ENCODE measurements around the gene BST1.
A peak's percentile ranks its signal among the peaks of the same experiment; 100 is the strongest.

BST1 gene

GRCh38 chr4:15668566-15669435 is 34.1 kb upstream of the BST1 start:
- H3K27ac ChIP-seq (replicated peaks) = peak overlapping the region; percentile 34
- H3K4me3 ChIP-seq (replicated peaks; ENCODE audit: insufficient read depth, low read length) = no peak overlapping the region
- TF ChIP-seq REST (IDR thresholded peaks at IDR 0.05; ENCODE audit: insufficient replicate concordance, low read depth) = no peak
- TF ChIP-seq GABPA (IDR thresholded peaks at IDR 0.05; ENCODE audit: low read depth) = no peak
- TF ChIP-seq CTCF (IDR thresholded peaks at IDR 0.05; ENCODE audit: insufficient read depth, low read length) = no peak
- no peak for TF ChIP-seq POLR2AphosphoS5 (IDR thresholded peaks at IDR 0.05; ENCODE audit: low read depth)
- no peak for TF ChIP-seq SPI1 (IDR thresholded peaks at IDR 0.05; ENCODE audit: borderline replicate concordance, low read depth)
- no peaks in the 10 kb centered on the region for H3K27me3 ChIP-seq (ENCODE audit: insufficient read depth, poor library complexity, severe bottlenecking)
- no peak for DNase-seq (ENCODE audit: low read depth in 1 of 2, low spot score in 1 of 2)

- DNase-seq (ENCODE audit: low read depth in 1 of 2, low spot score in 1 of 2) = no peak
- TF ChIP-seq GABPA (IDR thresholded peaks at IDR 0.05; ENCODE audit: low read depth) = no peak
- no peak for TF ChIP-seq POLR2AphosphoS5 (IDR thresholded peaks at IDR 0.05; ENCODE audit: low read depth)
- no peak for TF ChIP-seq SPI1 (IDR thresholded peaks at IDR 0.05; ENCODE audit: borderline replicate concordance, low read depth)
- TF ChIP-seq CTCF (IDR thresholded peaks at IDR 0.05; ENCODE audit: insufficient read depth, low read length) = no peak
- TF ChIP-seq REST (IDR thresholded peaks at IDR 0.05; ENCODE audit: insufficient replicate concordance, low read depth) = no peak
- no peak overlapping the region for H3K4me3 ChIP-seq (replicated peaks; ENCODE audit: insufficient read depth, low read length)
- H3K27me3 ChIP-seq (ENCODE audit: insufficient read depth, poor library complexity, severe bottlenecking) = no peaks in the 10 kb centered on the region
- H3K27ac ChIP-seq (replicated peaks) = no peak overlapping the region
Measured at GRCh38 chr4:15670576-15670975, 32.3 kb upstream of the BST1 start.

GRCh38 chr4:15672101-15672500 is 30.8 kb upstream of the BST1 start:
- no peak for DNase-seq (ENCODE audit: low read depth in 1 of 2, low spot score in 1 of 2)
- no peak overlapping the region for H3K4me3 ChIP-seq (replicated peaks; ENCODE audit: insufficient read depth, low read length)
- no peaks in the 10 kb centered on the region for H3K27me3 ChIP-seq (ENCODE audit: insufficient read depth, poor library complexity, severe bottlenecking)
- TF ChIP-seq GABPA (IDR thresholded peaks at IDR 0.05; ENCODE audit: low read depth) = no peak
- no peak for TF ChIP-seq POLR2AphosphoS5 (IDR thresholded peaks at IDR 0.05; ENCODE audit: low read depth)
- TF ChIP-seq CTCF (IDR thresholded peaks at IDR 0.05; ENCODE audit: insufficient read depth, low read length) = no peak
- TF ChIP-seq REST (IDR thresholded peaks at IDR 0.05; ENCODE audit: insufficient replicate concordance, low read depth) = no peak
- TF ChIP-seq SPI1 (IDR thresholded peaks at IDR 0.05; ENCODE audit: borderline replicate concordance, low read depth) = no peak
- no peak overlapping the region for H3K27ac ChIP-seq (replicated peaks)

All from HL-60 (cell line).